Neural cell (in vitro differentiated cells): ENCODE data around the gene UNCX.

Experiments
- EP300 ChIP-seq: fragments of 450-650 bp; conservative IDR thresholded peaks from 2 replicates; pipeline ENCODE4 v1.6.1; 2014; ENCODE audit warnings: antibody characterized with exemption, mild to moderate bottlenecking, moderate library complexity; ENCODE audit not compliant: poor library complexity, severe bottlenecking
- EZH2 ChIP-seq: fragments of 200-600, 300-800 bp; shearing (Covaris generic), sonication (generic); IDR thresholded peaks from 2 replicates; pipeline ENCODE4 v1.6.1; 2014; ENCODE audit warnings: antibody characterized with exemption, low read length, borderline replicate concordance, mild to moderate bottlenecking; ENCODE audit not compliant: insufficient read depth, poor library complexity, severe bottlenecking
- TF ChIP-seq, protein P1 (sequence below): fragments of 450-650 bp; IDR thresholded peaks from 2 replicates; pipeline ENCODE4 v1.5.1; 2014; ENCODE audit warnings: antibody characterized with exemption, mild to moderate bottlenecking, moderate library complexity; ENCODE audit not compliant: poor library complexity, severe bottlenecking

DNA sequence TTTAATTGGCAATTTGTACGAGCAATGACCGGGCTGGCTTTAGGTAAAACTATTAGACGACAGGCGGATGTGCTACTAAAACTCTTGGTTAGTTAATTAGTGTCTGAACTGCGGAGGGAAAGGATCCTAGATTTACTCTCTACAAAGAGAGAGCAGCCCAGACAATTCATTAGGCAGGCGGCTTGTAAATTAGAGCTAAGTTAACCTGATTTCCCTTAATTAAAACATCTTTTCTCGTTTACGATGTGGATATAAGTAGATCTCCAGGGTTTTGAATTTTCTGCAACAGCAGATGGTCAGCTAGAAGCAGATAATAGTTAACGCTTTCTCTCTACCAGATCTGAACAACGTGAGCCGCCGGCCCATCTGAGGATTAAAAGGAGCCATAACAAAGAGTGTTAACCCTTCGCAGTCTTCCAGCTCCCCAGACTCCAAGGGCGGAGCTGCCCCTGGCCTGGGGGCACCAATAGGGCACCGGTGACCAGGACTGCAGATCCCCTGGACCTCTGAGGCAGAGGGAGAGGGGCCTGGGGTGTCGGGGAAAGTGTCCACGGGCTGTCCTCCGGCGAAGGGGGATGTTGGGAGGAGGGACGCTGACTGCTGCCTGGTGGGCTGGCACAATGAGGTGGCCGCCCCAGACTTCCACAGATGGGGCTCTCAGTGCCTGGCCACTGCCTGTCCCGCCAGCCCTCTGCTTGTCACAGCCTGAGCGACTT, 6.3 kb upstream of the UNCX start:
- TF ChIP-seq EP300 (no peak), EZH2 (no peak)
- TF ChIP-seq, protein P1, sequence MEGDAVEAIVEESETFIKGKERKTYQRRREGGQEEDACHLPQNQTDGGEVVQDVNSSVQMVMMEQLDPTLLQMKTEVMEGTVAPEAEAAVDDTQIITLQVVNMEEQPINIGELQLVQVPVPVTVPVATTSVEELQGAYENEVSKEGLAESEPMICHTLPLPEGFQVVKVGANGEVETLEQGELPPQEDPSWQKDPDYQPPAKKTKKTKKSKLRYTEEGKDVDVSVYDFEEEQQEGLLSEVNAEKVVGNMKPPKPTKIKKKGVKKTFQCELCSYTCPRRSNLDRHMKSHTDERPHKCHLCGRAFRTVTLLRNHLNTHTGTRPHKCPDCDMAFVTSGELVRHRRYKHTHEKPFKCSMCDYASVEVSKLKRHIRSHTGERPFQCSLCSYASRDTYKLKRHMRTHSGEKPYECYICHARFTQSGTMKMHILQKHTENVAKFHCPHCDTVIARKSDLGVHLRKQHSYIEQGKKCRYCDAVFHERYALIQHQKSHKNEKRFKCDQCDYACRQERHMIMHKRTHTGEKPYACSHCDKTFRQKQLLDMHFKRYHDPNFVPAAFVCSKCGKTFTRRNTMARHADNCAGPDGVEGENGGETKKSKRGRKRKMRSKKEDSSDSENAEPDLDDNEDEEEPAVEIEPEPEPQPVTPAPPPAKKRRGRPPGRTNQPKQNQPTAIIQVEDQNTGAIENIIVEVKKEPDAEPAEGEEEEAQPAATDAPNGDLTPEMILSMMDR, result no peak
